T-cell (primary cell): ENCODE data around the gene RBM33. TPM values are rescaled to one million over a fixed set of nuclear protein-coding genes. Genes with fewer than 3 reads are reported as not detected.

ENCODE experiments used
- ATAC-seq, 4 experiments: fragments of 200-7000 bp in 3 of 4; fragments of 150-1000 bp in 1 of 4; cut with Tn5 transposase; replicated peaks in 1 of 4; 1 replicate in 3 of 4; 2 replicates in 1 of 4; pipeline ENCODE4 v1.10.0; 2021; ENCODE audit warnings: moderate library complexity in 3 of 4, mild to moderate bottlenecking in 2 of 4, moderate number of reproducible peaks in 1 of 4
- CTCF ChIA-PET, 2 donors: fragments of 300-600 bp; sonication (Branson Sonifier 250); formaldehyde crosslinking; loops; one replicate each; lab custom pipeline; 2022; ENCODE audit warnings: antibody characterized with exemption in 2 of 2; lab: Charles Lee
- POLR2A ChIA-PET, 2 donors: fragments of 300-600 bp; sonication (Branson Sonifier 250); formaldehyde crosslinking; loops; one replicate each; lab custom pipeline; 2022; ENCODE audit warnings: antibody characterized with exemption in 2 of 2; lab: Charles Lee
- DNase-seq, 35 experiments: peaks; one replicate each; pipeline versions ENCODE4 v3.0.0 to v3.0.0-alpha.2; 2013 to 2023
- H3K27ac ChIP-seq: one replicate; pipeline ENCODE4 v1.5.1; 2013; ENCODE audit warnings: low read length
- H3K27me3 ChIP-seq, 2 experiments: replicated peaks in 1 of 2; 1 replicate in 1 of 2; 2 replicates in 1 of 2; pipeline versions ENCODE4 v1.6.1 to v1.7.0; 2013; ENCODE audit warnings: low read length in 1 of 2, mixed read lengths in 1 of 2; ENCODE audit not compliant: control insufficient read depth in 2 of 2, insufficient read depth in 2 of 2; ENCODE audit errors: extremely low read depth in 1 of 2
- H3K36me3 ChIP-seq, 2 donors: 1 replicate in 1 of 2; 2 replicates in 1 of 2; pipeline versions ENCODE4 v1.6.1 to v1.7.0; 2013; ENCODE audit warnings: low read length in 1 of 2; ENCODE audit not compliant: control insufficient read depth in 2 of 2, insufficient read depth in 1 of 2; ENCODE audit errors: extremely low read depth in 1 of 2
- H3K4me1 ChIP-seq, 2 experiments: 1 replicate in 1 of 2; 2 replicates in 1 of 2; pipeline versions ENCODE4 v1.6.1 to v1.7.0; 2013; ENCODE audit warnings: low read length in 2 of 2, mixed read lengths in 1 of 2; ENCODE audit not compliant: insufficient read depth in 2 of 2, control insufficient read depth in 1 of 2; ENCODE audit errors: extremely low read depth in 1 of 2
- H3K4me3 ChIP-seq, 2 donors: 1 replicate in 1 of 2; 2 replicates in 1 of 2; pipeline versions ENCODE4 v1.5.1 to v1.7.0; 2013; ENCODE audit warnings: mild to moderate bottlenecking in 2 of 2, low read length in 1 of 2, moderate library complexity in 1 of 2; ENCODE audit not compliant: control insufficient read depth in 1 of 2; ENCODE audit errors: extremely low read depth in 1 of 2
- H3K9me3 ChIP-seq: 2 replicates; pipeline ENCODE4 v1.7.0; 2013
- H3K27ac Mint-ChIP-seq, 2 donors: one replicate each; pipeline ENCODE4 v1.8.0; 2020 to 2021; ENCODE audit warnings: mild to moderate bottlenecking in 2 of 2, mixed read lengths in 2 of 2
- H3K27me3 Mint-ChIP-seq, 2 donors: one replicate each; pipeline ENCODE4 v1.8.0; 2021 to 2022; ENCODE audit warnings: mixed read lengths in 2 of 2
- H3K36me3 Mint-ChIP-seq: one replicate; pipeline ENCODE4 v1.8.0; 2021; ENCODE audit warnings: mixed read lengths
- H3K4me1 Mint-ChIP-seq, 3 donors: one replicate each; pipeline ENCODE4 v1.8.0; 2020 to 2022; ENCODE audit warnings: mixed read lengths in 3 of 3, mild to moderate bottlenecking in 1 of 3
- H3K4me3 Mint-ChIP-seq, 3 donors: one replicate each; pipeline ENCODE4 v1.8.0; 2020 to 2022; ENCODE audit warnings: mild to moderate bottlenecking in 3 of 3, mixed read lengths in 3 of 3, moderate library complexity in 3 of 3
- H3K9me3 Mint-ChIP-seq, 3 donors: one replicate each; pipeline ENCODE4 v1.8.0; 2020 to 2022; ENCODE audit warnings: mixed read lengths in 3 of 3
- WGBS: methylation state at CpG from one replicate; pipeline ENCODE4 v1.1.5; 2013; ENCODE audit warnings: missing lambda C conversion rate; ENCODE audit not compliant: insufficient coverage; 5-methylcytosine and 5-hydroxymethylcytosine counted together
- total RNA-seq, 35 experiments: library from RNA in 6 of 35; stranded (reverse) in 6 of 35; fragments of 120-200 nt in 1 of 35; gene quantifications; one replicate each; pipeline versions ENCODE4 v1.2.1 to v1.2.4 and lab custom pipeline; 2013 to 2026

RBM33 gene
- total RNA-seq, 5 donors from 2014 or later (not counting 1 experiment from before 2014, with no cell fraction given): 157 to 180 (median 170) TPM

DNA sequence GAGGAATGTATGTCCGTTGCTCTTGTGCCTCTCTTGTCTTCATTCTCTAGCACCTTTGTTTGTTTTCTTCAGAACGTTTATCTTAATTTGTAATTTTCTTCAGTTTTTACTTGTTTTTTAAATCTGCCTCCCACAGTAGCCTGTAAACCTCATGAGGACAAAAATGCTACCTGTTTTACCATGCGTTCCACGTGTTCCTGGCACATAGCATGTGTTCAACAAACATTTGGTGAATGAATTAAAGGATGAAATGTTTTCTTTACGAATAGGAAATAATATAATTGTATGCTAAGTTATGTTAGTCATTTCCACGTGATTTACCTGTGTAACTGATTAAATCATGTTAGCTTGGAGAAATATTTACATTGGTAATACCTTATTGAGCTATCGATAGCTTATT is 2.2 kb downstream of the RBM33 start:
- DNase-seq (no peak), ATAC-seq (no peak)
- H3K27ac Mint-ChIP-seq: peak overlapping the region in 1 of 2 donors; percentile 1
- Histone ChIP-seq H3K27me3 (no peaks in the 10 kb centered on the region), H3K9me3 (peaks cover 6% of the 10 kb centered on the region), H3K36me3 (peaks cover 0 to 20% of the 10 kb centered on the region in 2 donors), H3K4me3 (no peak overlapping the region), H3K27ac (no peak overlapping the region), H3K4me1 (peaks cover 17 to 26% of the 10 kb centered on the region in 2 experiments)
- CTCF ChIA-PET: no interaction called here
- peaks cover 0 to 17% (median 5%) of the 10 kb centered on the region in 3 donors for H3K9me3 Mint-ChIP-seq
- POLR2A ChIA-PET: no interaction called here
- H3K4me1 Mint-ChIP-seq: peaks cover 75 to 78% (median 76%) of the 10 kb centered on the region in 3 donors
- peaks cover 0 to 1% of the 10 kb centered on the region in 2 donors for H3K27me3 Mint-ChIP-seq
- H3K36me3 Mint-ChIP-seq: peaks cover 44% of the 10 kb centered on the region
- H3K4me3 Mint-ChIP-seq: peak overlapping the region; percentile 93 to 99 (median 98)
- 92% methylated on average over 2 of the region's 7 CpGs for WGBS

DNA sequence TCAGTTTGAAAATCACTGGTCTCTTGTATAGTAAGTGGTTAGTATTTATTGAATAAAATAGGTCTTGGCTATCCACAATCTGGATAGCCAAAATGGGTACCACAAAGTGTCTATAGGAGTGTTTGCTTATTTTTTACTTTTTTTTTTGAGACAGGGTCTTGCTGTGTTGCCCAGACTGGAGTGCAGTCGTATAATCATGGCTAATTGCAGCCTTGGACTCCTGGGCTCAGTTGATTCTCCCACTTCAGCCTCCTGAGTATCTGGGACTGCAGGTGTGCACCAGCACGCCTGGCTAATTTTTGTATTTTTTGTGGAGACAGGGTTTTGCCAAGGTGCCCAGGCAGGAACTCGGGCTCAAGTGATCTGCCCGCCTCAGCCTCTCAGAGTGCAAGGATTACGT is 2.8 kb downstream of the RBM33 start:
- peaks cover 6% of the 10 kb centered on the region for H3K9me3 ChIP-seq
- ATAC-seq (no peak), DNase-seq (no peak)
- peaks cover 17 to 28% of the 10 kb centered on the region in 2 experiments for H3K4me1 ChIP-seq
- peaks cover 0 to 19% of the 10 kb centered on the region in 2 donors for H3K36me3 ChIP-seq
- H3K27me3 Mint-ChIP-seq: peaks cover 0 to 1% of the 10 kb centered on the region in 2 donors
- peak overlapping the region; percentile 36 to 93 (median 49) for H3K4me3 Mint-ChIP-seq
- no peak overlapping the region for H3K27ac ChIP-seq
- peaks cover 0 to 17% (median 5%) of the 10 kb centered on the region in 3 donors for H3K9me3 Mint-ChIP-seq
- WGBS: 78% methylated on average over 3 of the region's 5 CpGs
- peaks cover 80 to 82% (median 81%) of the 10 kb centered on the region in 3 donors for H3K4me1 Mint-ChIP-seq
- ChIA-PET POLR2A (no interaction called here), CTCF (no interaction called here)
- no peak overlapping the region for H3K4me3 ChIP-seq
- no peaks in the 10 kb centered on the region for H3K27me3 ChIP-seq
- H3K27ac Mint-ChIP-seq: no peak overlapping the region
- H3K36me3 Mint-ChIP-seq: peaks cover 40% of the 10 kb centered on the region

DNA sequence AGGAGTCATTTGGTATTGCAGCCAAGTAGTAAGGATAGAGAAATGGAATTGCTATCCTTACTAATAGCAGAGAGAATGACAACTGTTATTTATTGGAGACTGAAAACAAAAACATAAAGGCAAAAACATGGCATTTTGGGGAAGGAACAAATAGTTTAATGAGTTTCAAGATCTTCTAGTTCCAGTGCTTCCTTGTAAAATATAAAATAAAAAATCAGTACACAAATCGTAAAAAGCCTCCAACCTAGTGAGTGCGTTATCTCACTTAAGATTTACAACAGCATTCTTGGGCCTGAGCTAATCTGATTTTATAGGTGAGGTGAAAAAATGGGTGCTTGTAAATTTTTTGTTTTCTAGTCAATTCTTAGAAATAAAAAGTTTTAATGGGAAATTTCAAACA is 3.3 kb downstream of the RBM33 start:
- peaks cover 17 to 28% of the 10 kb centered on the region in 2 experiments for H3K4me1 ChIP-seq
- H3K27me3 ChIP-seq: no peaks in the 10 kb centered on the region
- H3K36me3 ChIP-seq: peaks cover 0 to 18% of the 10 kb centered on the region in 2 donors
- ChIA-PET CTCF (interaction anchor here in 1 of 2 donors (0.6 kb wide), 1 partner anchor 149 kb away, joined by 4 read pairs; no protein-coding TSS in a partner anchor), POLR2A (no interaction called here)
- Mint-ChIP-seq H3K4me1 (peaks cover 84 to 87% (median 85%) of the 10 kb centered on the region in 3 donors), H3K27me3 (peaks cover 0 to 1% of the 10 kb centered on the region in 2 donors), H3K9me3 (peaks cover 0 to 17% (median 5%) of the 10 kb centered on the region in 3 donors), H3K36me3 (peaks cover 44% of the 10 kb centered on the region), H3K27ac (no peak overlapping the region), H3K4me3 (peak overlapping the region in 2 of 3 donors; percentile 49 to 93)
- H3K9me3 ChIP-seq: peaks cover 6% of the 10 kb centered on the region
- WGBS: no CpG with 5 or more reads among the region's 2 CpGs
- no peak overlapping the region for H3K4me3 ChIP-seq
- ATAC-seq: no peak
- H3K27ac ChIP-seq: no peak overlapping the region
- no peak for DNase-seq

DNA sequence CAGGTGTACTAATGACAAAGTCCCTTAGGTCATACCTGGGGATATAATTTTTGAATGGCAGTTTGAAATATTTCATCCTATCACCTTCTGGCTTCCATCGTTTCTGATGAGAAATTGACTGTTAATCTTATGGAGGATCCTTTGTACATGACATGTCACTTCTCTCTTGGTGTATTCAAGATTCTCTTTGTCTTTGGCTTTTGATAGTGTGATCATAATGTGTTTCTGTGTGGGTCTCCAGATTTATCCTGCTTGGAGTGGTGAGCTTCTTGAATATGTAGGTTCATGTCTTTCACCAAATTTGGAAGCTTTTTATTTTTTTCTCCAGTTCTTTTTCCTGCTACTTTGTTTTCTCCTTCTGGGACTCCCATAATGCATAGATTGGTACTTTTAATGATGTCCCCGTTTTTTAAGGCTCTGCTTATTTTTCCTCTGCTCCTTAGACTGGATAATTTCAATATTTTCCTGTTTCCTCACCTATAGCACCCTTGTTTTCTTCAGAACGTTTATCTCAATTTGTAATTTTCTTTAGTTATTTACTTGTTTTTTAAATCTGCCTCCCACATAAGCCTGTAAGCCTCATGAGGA is 4.4 kb downstream of the RBM33 start:
- CTCF ChIA-PET: no interaction called here
- H3K27me3 Mint-ChIP-seq: peaks cover 0 to 1% of the 10 kb centered on the region in 2 donors

DNA sequence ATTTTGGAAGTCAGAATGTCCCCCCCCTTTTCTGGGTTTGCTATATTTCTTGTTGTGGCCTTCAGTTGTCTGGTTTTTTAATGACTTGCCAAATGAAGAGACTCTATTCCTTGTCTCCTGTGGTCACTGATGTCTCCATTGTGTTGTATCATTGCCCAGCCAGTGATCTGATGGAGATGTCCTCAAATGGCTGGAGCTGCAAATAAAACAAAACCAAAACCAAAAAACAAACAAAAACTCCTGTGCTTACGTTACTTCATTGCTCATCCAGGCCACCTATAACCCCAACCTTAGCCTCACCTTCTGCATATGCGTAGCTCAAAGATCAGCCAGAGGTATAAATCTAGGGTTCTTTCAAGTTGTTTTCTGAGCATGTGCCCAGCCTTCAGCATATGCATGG is 5.1 kb downstream of the RBM33 start:
- DNase-seq: no peak
- ChIA-PET POLR2A (no interaction called here), CTCF (no interaction called here)
- Mint-ChIP-seq H3K4me1 (peaks cover 92 to 93% (median 93%) of the 10 kb centered on the region in 3 donors), H3K27ac (no peak overlapping the region), H3K9me3 (peaks cover 0 to 17% (median 5%) of the 10 kb centered on the region in 3 donors), H3K4me3 (peak overlapping the region in 2 of 3 donors; percentile 4 to 64), H3K36me3 (peaks cover 49% of the 10 kb centered on the region), H3K27me3 (peaks cover 0 to 1% of the 10 kb centered on the region in 2 donors)
- H3K36me3 ChIP-seq: peaks cover 0 to 17% of the 10 kb centered on the region in 2 donors
- H3K27me3 ChIP-seq: no peaks in the 10 kb centered on the region
- peaks cover 20 to 27% of the 10 kb centered on the region in 2 experiments for H3K4me1 ChIP-seq
- no peak overlapping the region for H3K27ac ChIP-seq
- no peak overlapping the region for H3K4me3 ChIP-seq
- 100% methylated on average over 2 of the region's 2 CpGs for WGBS
- peaks cover 6% of the 10 kb centered on the region for H3K9me3 ChIP-seq
- ATAC-seq: no peak

More for the DNA sequence above, 4.4 kb downstream of the RBM33 start:
- WGBS: no CpG with 5 or more reads among the region's 3 CpGs
- POLR2A ChIA-PET: interaction anchor here (0.6 kb wide), 2 partner anchors 33 to 1773 kb away, joined by 4 to 5 read pairs; no protein-coding TSS in a partner anchor
- Histone ChIP-seq H3K27me3 (no peaks in the 10 kb centered on the region), H3K27ac (no peak overlapping the region), H3K4me3 (no peak overlapping the region), H3K4me1 (peaks cover 17 to 27% of the 10 kb centered on the region in 2 experiments), H3K9me3 (peaks cover 6% of the 10 kb centered on the region), H3K36me3 (peaks cover 0 to 17% of the 10 kb centered on the region in 2 donors)
- Mint-ChIP-seq H3K9me3 (peaks cover 0 to 17% (median 5%) of the 10 kb centered on the region in 3 donors), H3K36me3 (peaks cover 44% of the 10 kb centered on the region), H3K4me3 (peak overlapping the region in 1 of 3 donors; percentile 64), H3K4me1 (peaks cover 86 to 90% (median 88%) of the 10 kb centered on the region in 3 donors), H3K27ac (no peak overlapping the region)
- DNase-seq (no peak), ATAC-seq (no peak)

DNA sequence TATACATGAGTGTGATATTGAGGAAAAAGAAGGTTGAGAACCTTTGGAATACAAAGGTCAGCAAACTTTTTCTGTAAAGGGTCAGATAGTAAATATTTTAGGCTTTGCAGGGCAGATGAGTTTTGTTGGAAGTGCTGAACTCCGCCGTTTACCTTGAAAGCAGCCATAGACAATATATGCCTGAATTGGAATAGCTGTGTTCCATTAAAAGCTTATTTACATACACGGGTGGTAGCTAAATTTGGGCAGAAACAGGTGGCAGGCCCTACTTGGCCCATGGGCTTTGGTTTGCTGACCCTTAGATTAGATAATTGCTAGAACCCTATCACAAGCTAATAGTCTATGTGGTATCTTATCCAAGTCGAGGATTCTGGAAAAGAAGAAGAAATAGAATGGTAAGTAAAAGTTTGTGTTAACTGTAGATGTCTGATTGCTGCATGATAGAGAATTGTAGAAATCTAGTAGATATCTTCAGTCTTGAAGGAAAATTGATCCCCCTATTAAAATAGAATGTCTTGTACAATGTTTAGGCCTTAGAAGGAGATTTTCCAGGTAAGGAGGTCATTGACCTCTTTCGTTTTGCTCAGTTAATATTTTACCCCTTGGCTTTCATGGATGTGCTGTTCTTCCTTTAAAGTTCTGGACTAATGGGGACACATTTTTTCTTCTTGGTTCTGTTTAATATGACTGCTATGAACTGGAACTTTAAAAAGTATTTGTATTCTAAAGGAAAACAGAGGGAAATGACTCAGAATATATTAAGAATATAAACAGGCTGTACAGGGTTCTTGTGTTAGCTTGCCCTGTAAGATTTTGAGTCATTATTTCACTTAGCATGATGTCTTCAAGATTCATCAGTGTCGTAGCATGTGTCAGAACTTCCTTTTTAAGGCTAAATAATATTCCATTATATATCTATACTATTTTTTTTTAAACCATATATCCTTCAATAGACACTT is 8.0 kb downstream of the RBM33 start:
- H3K4me1 Mint-ChIP-seq: peaks cover 93 to 97% (median 94%) of the 10 kb centered on the region in 3 donors
- ATAC-seq: no peak
- H3K9me3 ChIP-seq: peaks cover 6% of the 10 kb centered on the region
- no peak overlapping the region for H3K4me3 ChIP-seq
- H3K27me3 ChIP-seq: no peaks in the 10 kb centered on the region
- H3K4me3 Mint-ChIP-seq: peak overlapping the region in 1 of 3 donors; percentile 47
- no peak overlapping the region for H3K27ac Mint-ChIP-seq
- peaks cover 10 to 24% of the 10 kb centered on the region in 2 experiments for H3K4me1 ChIP-seq
- no peak for DNase-seq
- peaks cover 43% of the 10 kb centered on the region for H3K36me3 Mint-ChIP-seq
- H3K9me3 Mint-ChIP-seq: peaks cover 0 to 17% (median 5%) of the 10 kb centered on the region in 3 donors
- no peak overlapping the region for H3K27ac ChIP-seq
- no peaks in the 10 kb centered on the region for H3K27me3 Mint-ChIP-seq
- peaks cover 0 to 9% of the 10 kb centered on the region in 2 donors for H3K36me3 ChIP-seq
- 100% methylated on average over 2 of the region's 6 CpGs for WGBS
- CTCF ChIA-PET: interaction anchor here in 1 of 2 donors (0.6 kb wide), 1 partner anchor 20 kb away, joined by 3 read pairs; no protein-coding TSS in a partner anchor
- POLR2A ChIA-PET: no interaction called here
